SK-N-SH (cell line): Measurements from ENCODE around the gene ATP2B1. TPM values are rescaled to one million over a fixed set of nuclear protein-coding genes. Genes with fewer than 3 reads are reported as not detected.

Source experiments
- CTCF ChIA-PET: fragments of 300-600, 350-600 bp; formaldehyde crosslinking; extraction: SDS; loops from one replicate; lab custom pipeline; 2021; lab: Yijun Ruan, JAX
- POLR2A ChIA-PET: fragments of 350-600 bp; sonication (Branson Sonifier 250); formaldehyde crosslinking; extraction: SDS; loops from one replicate; lab custom pipeline; 2020; ENCODE audit warnings: antibody characterized with exemption, inconsistent platforms; lab: Yijun Ruan, JAX
- DNase-seq: peaks from one replicate; pipeline ENCODE4 v3.0.0; 2012
- H2AFZ ChIP-seq: fragments of 200-600 bp; sonication (generic); 2 replicates; pipeline ENCODE4 v1.8.1; 2016; ENCODE audit warnings: antibody characterized with exemption, mild to moderate bottlenecking, low read depth
- H3F3A ChIP-seq: fragments of 200-600 bp; sonication (generic); replicated peaks from 2 replicates; pipeline ENCODE3; 2016; ENCODE audit warnings: antibody characterized with exemption, mild to moderate bottlenecking; ENCODE audit not compliant: insufficient read depth
- H3K27ac ChIP-seq, 2 experiments: fragments of 200-500 bp in 1 of 2; fragments of 200-600 bp in 1 of 2; sonication (Bioruptor generic) in 1 of 2; sonication (generic), shearing (Covaris generic) in 1 of 2; 2 replicates each; pipeline versions ENCODE4 v1.5.1 to v1.6.1; 2014 to 2016; ENCODE audit warnings: low read depth in 2 of 2, inconsistent platforms in 1 of 2, low read length in 1 of 2, mild to moderate bottlenecking in 1 of 2, mixed read lengths in 1 of 2
- H3K27me3 ChIP-seq: fragments of 200-600 bp; sonication (generic), shearing (Covaris generic); 2 replicates; pipeline ENCODE4 v1.6.1; 2016; ENCODE audit warnings: mixed run types; ENCODE audit not compliant: insufficient read depth
- H3K36me3 ChIP-seq, 2 experiments: fragments of 200-500 bp in 1 of 2; fragments of 200-600 bp in 1 of 2; sonication (Bioruptor generic) in 1 of 2; sonication (generic) in 1 of 2; replicated peaks in 1 of 2; 2 replicates each; pipeline versions ENCODE3 to v1.5.1; 2014 to 2016; ENCODE audit warnings: low read length in 1 of 2, mild to moderate bottlenecking in 1 of 2; ENCODE audit not compliant: insufficient read depth in 2 of 2, control insufficient read depth in 1 of 2
- H3K4me1 ChIP-seq, 2 experiments: fragments of 200-500 bp in 1 of 2; fragments of 200-600 bp in 1 of 2; sonication (Bioruptor generic) in 1 of 2; sonication (generic), shearing (Covaris generic) in 1 of 2; 2 replicates each; pipeline versions ENCODE4 v1.5.1 to v1.6.1; 2014 to 2016; ENCODE audit warnings: low read depth in 1 of 2, low read length in 1 of 2, mixed run types in 1 of 2; ENCODE audit not compliant: insufficient read depth in 2 of 2, control insufficient read depth in 1 of 2
- H3K4me2 ChIP-seq: fragments of 200-600 bp; sonication (generic), shearing (Covaris generic); 2 replicates; pipeline ENCODE4 v1.6.1; 2017; ENCODE audit warnings: mixed run types
- H3K4me3 ChIP-seq, 2 experiments: fragments of 200-500 bp in 1 of 2; fragments of 200-600 bp in 1 of 2; sonication (Bioruptor generic) in 1 of 2; sonication (generic), shearing (Covaris generic) in 1 of 2; 2 replicates each; pipeline versions ENCODE4 v1.5.1 to v1.8.1; 2014 to 2016; ENCODE audit warnings: low read depth in 2 of 2, inconsistent platforms in 1 of 2, low read length in 1 of 2, mild to moderate bottlenecking in 1 of 2, mixed read lengths in 1 of 2, moderate library complexity in 1 of 2
- H3K79me2 ChIP-seq: fragments of 200-600 bp; sonication (generic); 2 replicates; pipeline ENCODE4 v1.8.1; 2017; ENCODE audit warnings: mild to moderate bottlenecking; ENCODE audit not compliant: insufficient read depth
- H3K9ac ChIP-seq: fragments of 200-600 bp; sonication (generic); 2 replicates; pipeline ENCODE4 v1.6.1; 2017; ENCODE audit warnings: mixed run types
- H3K9me2 ChIP-seq: fragments of 200-600 bp; sonication (generic); 2 replicates; pipeline ENCODE4 v1.6.1; 2017; ENCODE audit warnings: mixed run types
- H3K9me3 ChIP-seq: fragments of 200-600 bp; sonication (generic); 2 replicates; pipeline ENCODE4 v1.6.1; 2017; ENCODE audit warnings: mixed run types, mild to moderate bottlenecking, moderate library complexity
- H4K20me1 ChIP-seq: fragments of 200-600 bp; sonication (generic); 2 replicates; pipeline ENCODE4 v1.6.1; 2017; ENCODE audit warnings: mild to moderate bottlenecking, mixed run types; ENCODE audit not compliant: insufficient read depth
- ELF1 ChIP-seq: IDR thresholded peaks from 2 replicates; pipeline ENCODE4 v1.4.0; 2012
- EP300 ChIP-seq, 2 experiments: IDR thresholded peaks; 2 replicates each; pipeline versions ENCODE4 v1.4.0 to v1.6.1; 2012; ENCODE audit warnings: borderline replicate concordance in 1 of 2, low read depth in 1 of 2, low read length in 1 of 2
- EZH2phosphoT487 ChIP-seq: fragments of 200-600 bp; sonication (generic); IDR thresholded peaks from 2 replicates; pipeline ENCODE4 v1.6.1; 2017; ENCODE audit warnings: low read depth, mixed run types, mild to moderate bottlenecking, antibody characterized with exemption, moderate library complexity, borderline replicate concordance
- FOSL2 ChIP-seq: IDR thresholded peaks from 2 replicates; pipeline ENCODE4 v1.4.0; 2012; ENCODE audit warnings: low read depth, mild to moderate bottlenecking, moderate library complexity, borderline replicate concordance
- GATA2 ChIP-seq: sonication (generic); formaldehyde crosslinking; IDR thresholded peaks from 2 replicates; pipeline ENCODE4 v1.5.0; 2020; ENCODE audit warnings: mild to moderate bottlenecking, missing genetic modification reagents
- IRF3 ChIP-seq: fragments of 150-350 bp; IDR thresholded peaks from 2 replicates; pipeline ENCODE4 v1.6.1; 2016; ENCODE audit warnings: mild to moderate bottlenecking, low read depth, low read length
- PBX3 ChIP-seq: IDR thresholded peaks from 2 replicates; pipeline ENCODE4; 2012
- RFX5 ChIP-seq: IDR thresholded peaks from 2 replicates; pipeline ENCODE4 v1.6.1; 2012; ENCODE audit warnings: mild to moderate bottlenecking, improper control_type of control experiment, low read length
- TCF12 ChIP-seq: IDR thresholded peaks from 2 replicates; pipeline ENCODE4 v1.4.0; 2012
- TEAD4 ChIP-seq: IDR thresholded peaks from 2 replicates; pipeline ENCODE4 v1.4.0; 2012; ENCODE audit warnings: mild to moderate bottlenecking, borderline replicate concordance; ENCODE audit not compliant: insufficient read depth
- YY1 ChIP-seq: IDR thresholded peaks from 2 replicates; pipeline ENCODE4 v1.4.0; 2012; ENCODE audit warnings: low read depth, mild to moderate bottlenecking
- WGBS: methylation state at CpG from one replicate; pipeline ENCODE4 v1.1.6; 2017; ENCODE audit warnings: low lambda C conversion rate; 5-methylcytosine and 5-hydroxymethylcytosine counted together
- polyA plus RNA-seq, 3 experiments: library from polyadenylated mRNA; depleted of rRNA; stranded (reverse); fragments of >200 nt; gene quantifications; 2 replicates each; pipeline ENCODE4 v1.2.3, GENCODE V29; 2012

Gene ATP2B1
- polyA plus RNA-seq, 1 of the 3 experiments (the other 2 are of a cell fraction): 4.3 TPM

GRCh38 chr12:89622115-89622514, 86.5 kb downstream of the ATP2B1 start:
- no peaks in the 10 kb centered on the region for H3K9me2 ChIP-seq
- ChIA-PET CTCF (interaction anchor here (1.1 to 1.6 kb wide), 2 partner anchors 13 to 78 kb away, joined by 3 to 5 read pairs; no protein-coding TSS in a partner anchor), POLR2A (no interaction called here)
- peaks cover 6% of the 10 kb centered on the region for H3F3A ChIP-seq
- peaks cover 4 to 5% of the 10 kb centered on the region in 2 experiments; a peak in 2 of 4 replicates for H3K4me1 ChIP-seq
- DNase-seq: no peak
- no peak overlapping the region for H3K9ac ChIP-seq
- H4K20me1 ChIP-seq: no peaks in the 10 kb centered on the region
- H2AFZ ChIP-seq: no peak overlapping the region
- peak overlapping the region in 1 of 2 experiments; percentile 28; a peak in 1 of 4 replicates for H3K27ac ChIP-seq
- H3K4me3 ChIP-seq: no peak overlapping the region
- no peak overlapping the region for H3K4me2 ChIP-seq
- no peaks in the 10 kb centered on the region for H3K27me3 ChIP-seq
- no peaks in the 10 kb centered on the region for H3K9me3 ChIP-seq
- no peaks in the 10 kb centered on the region for H3K79me2 ChIP-seq
- H3K36me3 ChIP-seq: peaks cover 22 to 25% of the 10 kb centered on the region in 2 experiments
- TF ChIP-seq EZH2phosphoT487: no peak
- peak; percentile 55; the same call in 1 of the 2 replicates for TF ChIP-seq FOSL2
- no peak for TF ChIP-seq EP300 (IDR thresholded peaks at IDR 0.05; ENCODE audit: borderline replicate concordance in 1 of 2, low read depth in 1 of 2, low read length in 1 of 2)

DNA sequence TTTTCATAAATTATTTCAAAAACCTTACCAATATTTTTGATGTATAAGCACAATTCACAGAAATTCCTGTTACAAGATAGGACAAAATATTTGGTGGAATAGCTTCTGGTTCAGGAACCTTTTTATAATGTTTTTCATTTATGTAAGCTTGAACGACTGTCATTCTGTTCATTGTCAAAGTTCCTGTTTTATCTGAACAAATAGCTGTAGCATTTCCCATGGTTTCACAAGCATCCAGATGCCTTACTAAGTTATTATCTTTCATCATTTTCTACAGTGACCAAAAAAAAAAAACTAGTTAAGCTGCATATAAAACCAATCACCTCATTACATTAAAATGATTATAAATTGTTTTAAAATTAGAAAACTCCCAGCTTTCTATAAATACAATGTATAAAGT, 87.1 kb downstream of the ATP2B1 start:
- Histone ChIP-seq H4K20me1 (no peaks in the 10 kb centered on the region), H3K27ac (no peak overlapping the region; a peak in 1 of 4 replicates), H3K9me2 (no peaks in the 10 kb centered on the region), H3K36me3 (peaks cover 19 to 27% of the 10 kb centered on the region in 2 experiments), H3K27me3 (no peaks in the 10 kb centered on the region), H3K79me2 (no peaks in the 10 kb centered on the region), H3K9ac (no peak overlapping the region), H3K4me1 (peaks cover 4 to 5% of the 10 kb centered on the region in 2 experiments; a peak in 2 of 4 replicates), H2AFZ (no peak overlapping the region), H3K4me3 (no peak overlapping the region), H3K4me2 (no peak overlapping the region), H3K9me3 (no peaks in the 10 kb centered on the region), H3F3A (peaks cover 6% of the 10 kb centered on the region)
- 34% methylated on average over 1 of the region's 1 CpG for WGBS
- DNase-seq: peak; percentile 2
- CTCF ChIA-PET: interaction anchor here (1.0 to 1.6 kb wide), 5 partner anchors 9 to 88 kb away, joined by 3 to 5 read pairs (median 3); no protein-coding TSS in a partner anchor
- POLR2A ChIA-PET: no interaction called here
- TF ChIP-seq TEAD4 (no peak), ELF1 (no peak), EP300 (IDR thresholded peaks at IDR 0.05; ENCODE audit: borderline replicate concordance in 1 of 2, low read depth in 1 of 2, low read length in 1 of 2) (0 out of 4 replicates have a peak, but pooled peaks of 1 of the 2 experiments have one; percentile 24), RFX5 (no peak), GATA2 (CRISPR knock-in tag) (no peak; the same call in 1 of the 2 replicates), IRF3 (no peak), YY1 (no peak), TCF12 (peak; percentile 14; the same call in 1 of the 2 replicates), PBX3 (no peak)
